HepG2 (cell line): ENCODE results near the gene PLCZ1. TPM values are rescaled to one million over a fixed set of nuclear protein-coding genes. Genes with fewer than 3 reads are reported as not detected.

ENCODE experiments used
- ATAC-seq: fragments of 200-7000 bp; cut with Tn5 transposase; 3 replicates; pipeline ENCODE4 v1.9.1; 2020; ENCODE audit warnings: mild to moderate bottlenecking, moderate library complexity
- BruUV-seq: library from RNA; stranded (reverse); fragments of 400-500 nt; replicated peaks from 2 replicates; lab custom pipeline; 2021; lab: Mats Ljungman, UMichigan
- CTCF ChIA-PET: fragments of 300-600 bp; formaldehyde crosslinking; extraction: SDS; loops from one replicate; lab custom pipeline; 2021; ENCODE audit warnings: low total read pairs, inconsistent platforms, low intra/inter-chr PET ratio; lab: Yijun Ruan, JAX
- POLR2A ChIA-PET: fragments of 350-600 bp; sonication (Branson Sonifier 250); formaldehyde crosslinking; loops from one replicate; lab custom pipeline; 2020; ENCODE audit warnings: antibody characterized with exemption, inconsistent platforms; lab: Yijun Ruan, JAX
- DNase-seq: peaks from one replicate; pipeline ENCODE4 v3.0.0-alpha.2; 2015; ENCODE audit warnings: low spot score
- FAIRE-seq: peaks from 3 replicates; lab custom pipeline; 2011; peaks lifted over from hg19 to GRCh38; lab: Jason Lieb, UNC
- H2AFZ ChIP-seq: one replicate; pipeline ENCODE4 v1.6.1; 2011; ENCODE audit warnings: low read length, inconsistent platforms
- H3K27ac ChIP-seq: fragments of 300-600 bp; 3 replicates; pipeline ENCODE4 v1.8.0; 2011; ENCODE audit warnings: mixed run types, mild to moderate bottlenecking, mixed read lengths, low read length, inconsistent platforms; ENCODE audit not compliant: insufficient read depth; ENCODE audit errors: extremely low read length
- H3K27me3 ChIP-seq, 2 experiments: fragments of 200-600 bp in 1 of 2; 2 replicates in 1 of 2; 3 replicates in 1 of 2; pipeline versions ENCODE4 v1.6.0 to v1.8.0; 2011; ENCODE audit warnings: low read length in 2 of 2, mild to moderate bottlenecking in 2 of 2, moderate library complexity in 2 of 2, inconsistent platforms in 1 of 2; ENCODE audit not compliant: insufficient read depth in 2 of 2, control insufficient read depth in 1 of 2
- H3K36me3 ChIP-seq, 2 experiments: fragments of 200-600 bp in 1 of 2; replicated peaks in 1 of 2; 2 replicates in 1 of 2; 3 replicates in 1 of 2; pipeline versions ENCODE4 v1.5.1 to v1.8.0; 2011; ENCODE audit warnings: low read length in 2 of 2, inconsistent platforms in 1 of 2; ENCODE audit not compliant: insufficient read depth in 2 of 2, control insufficient read depth in 1 of 2
- H3K4me1 ChIP-seq: 2 replicates; pipeline ENCODE4 v1.5.1; 2012; ENCODE audit warnings: low read length, inconsistent platforms; ENCODE audit not compliant: insufficient read depth
- H3K4me2 ChIP-seq: 2 replicates; pipeline ENCODE4 v1.6.0; 2011; ENCODE audit warnings: low read depth, low read length, inconsistent platforms
- H3K4me3 ChIP-seq, 3 experiments: fragments of 200-600 bp in 1 of 3; sonication (generic), shearing (Covaris generic) in 1 of 3; replicated peaks in 1 of 3; 2 replicates each; pipeline ENCODE4 v1.5.1; 2011 to 2016; ENCODE audit warnings: low read length in 3 of 3, inconsistent platforms in 2 of 3, low read depth in 2 of 3, mild to moderate bottlenecking in 2 of 3, control low read depth in 1 of 3, mixed read lengths in 1 of 3; ENCODE audit not compliant: insufficient read depth in 1 of 3
- H3K79me2 ChIP-seq: one replicate; pipeline ENCODE4 v1.6.1; 2011; ENCODE audit warnings: low read length, inconsistent platforms; ENCODE audit not compliant: insufficient read depth
- H3K9ac ChIP-seq: 2 replicates; pipeline ENCODE4 v1.6.0; 2011; ENCODE audit warnings: mild to moderate bottlenecking, low read depth, low read length, inconsistent platforms; ENCODE audit not compliant: insufficient read depth
- H3K9me3 ChIP-seq: 2 replicates; pipeline ENCODE4 v1.5.1; 2012; ENCODE audit warnings: mild to moderate bottlenecking, low read length
- H4K20me1 ChIP-seq: 2 replicates; pipeline ENCODE4 v1.6.0; 2011; ENCODE audit warnings: inconsistent platforms, mild to moderate bottlenecking, low read length, moderate library complexity; ENCODE audit not compliant: insufficient read depth
- CHD4 ChIP-seq: fragments of 200-600 bp; sonication (generic); IDR thresholded peaks from 2 replicates; pipeline ENCODE4 v1.7.0; 2017; ENCODE audit warnings: mild to moderate bottlenecking, low read length, borderline replicate concordance
- IKZF4 ChIP-seq: sonication (generic); formaldehyde crosslinking; IDR thresholded peaks from 2 replicates; pipeline ENCODE4 v1.5.1; 2020; ENCODE audit warnings: borderline replicate concordance, mild to moderate bottlenecking, low read depth, missing genetic modification reagents; ENCODE audit errors: not compliant biosample characterization
- JUND ChIP-seq: sonication (generic); formaldehyde crosslinking; IDR thresholded peaks from 2 replicates; pipeline ENCODE4 v1.8.0; 2022; ENCODE audit warnings: mild to moderate bottlenecking, missing genetic modification reagents
- MED8 ChIP-seq: sonication (generic); formaldehyde crosslinking; IDR thresholded peaks from 2 replicates; pipeline ENCODE4 v1.8.1; 2023; ENCODE audit warnings: mild to moderate bottlenecking, missing genetic modification reagents; ENCODE audit not compliant: insufficient replicate concordance
- NBN ChIP-seq: fragments of 450-650 bp; conservative IDR thresholded peaks from 2 replicates; pipeline ENCODE4 v1.6.1; 2017
- NCOA5 ChIP-seq: sonication (generic); formaldehyde crosslinking; IDR thresholded peaks from 2 replicates; pipeline ENCODE4 v1.4.0; 2020; ENCODE audit warnings: missing genetic modification reagents
- NFIB ChIP-seq: sonication (generic); formaldehyde crosslinking; IDR thresholded peaks from 2 replicates; pipeline ENCODE4 v1.9.0; 2021; ENCODE audit warnings: missing genetic modification reagents, mild to moderate bottlenecking, borderline replicate concordance
- STAG1 ChIP-seq: sonication (generic); formaldehyde crosslinking; IDR thresholded peaks from 2 replicates; pipeline ENCODE4 v1.4.0; 2020; ENCODE audit warnings: missing genetic modification reagents
- THAP11 ChIP-seq: IDR thresholded peaks from 2 replicates; pipeline ENCODE4 v1.6.1; 2016; ENCODE audit warnings: missing biosample characterization, missing genetic modification reagents
- TMF1 ChIP-seq: sonication (generic); formaldehyde crosslinking; IDR thresholded peaks from 2 replicates; pipeline ENCODE4 v1.8.1; 2022; ENCODE audit warnings: low read depth, missing genetic modification reagents
- ZBTB7B ChIP-seq: sonication (generic); formaldehyde crosslinking; IDR thresholded peaks from 2 replicates; pipeline ENCODE4 v1.4.0; 2020; ENCODE audit warnings: missing genetic modification reagents
- ZNF234 ChIP-seq: sonication (generic); formaldehyde crosslinking; conservative IDR thresholded peaks from 2 replicates; pipeline ENCODE4 v1.5.1; 2020; ENCODE audit warnings: mild to moderate bottlenecking, missing genetic modification reagents
- ZNF343 ChIP-seq: sonication (generic); formaldehyde crosslinking; IDR thresholded peaks from 2 replicates; pipeline ENCODE4 v1.4.0; 2020; ENCODE audit warnings: mild to moderate bottlenecking, missing genetic modification reagents
- ZNF589 ChIP-seq: sonication (generic); formaldehyde crosslinking; conservative IDR thresholded peaks from 2 replicates; pipeline ENCODE4 v1.8.0; 2022; ENCODE audit warnings: mild to moderate bottlenecking, moderate library complexity, missing genetic modification reagents
- ZSCAN29 ChIP-seq: sonication (generic); formaldehyde crosslinking; conservative IDR thresholded peaks from 2 replicates; pipeline ENCODE4 v1.4.0; 2020; ENCODE audit warnings: mild to moderate bottlenecking, missing genetic modification reagents
- WGBS: methylation state at CpG from one replicate; pipeline ENCODE4 v1.1.6; 2017; ENCODE audit warnings: low lambda C conversion rate; 5-methylcytosine and 5-hydroxymethylcytosine counted together
- in situ Hi-C: cut with HindIII; loops from 2 replicates; pipeline ENCODE4 v1.10.0; 2017; ENCODE audit warnings: low pct_unique_long_range_greater_than_20kb; ENCODE audit not compliant: extremely low pct_ligation_motif_present
- intact Hi-C: fragments of 100-400 bp; cut with micrococcal nuclease; formaldehyde crosslinking; loops from one replicate; pipeline ENCODE4 v1.10.0; 2022; ENCODE audit not compliant: unreplicated experiment
- polyA plus RNA-seq, 8 experiments: library from polyadenylated mRNA; depleted of rRNA in 3 of 8; stranded (reverse) in 7 of 8; unstranded in 1 of 8; fragments of >200 nt; fragmentation: Illumina TruSeq in 4 of 8; extraction: Trizol in 4 of 8; gene quantifications; 2 replicates each; pipeline versions ENCODE4 v1.2.1 to v1.2.3, GENCODE V29; 2011 to 2016; ENCODE audit warnings: low read depth in 4 of 8, missing spikeins in 1 of 8, mixed read lengths in 1 of 8; ENCODE audit not compliant: insufficient read depth in 1 of 8
- total RNA-seq, 5 experiments: library from RNA; depleted of rRNA; stranded (reverse); fragments of >200 nt; fragmentation: Illumina TruSeq; extraction: Trizol; gene quantifications; 2 replicates each; pipeline ENCODE4 v1.2.3, GENCODE V29; 2016; ENCODE audit warnings: low read depth in 1 of 5
- TF ChIP-seq, protein P1 (sequence below): sonication (generic); formaldehyde crosslinking; IDR thresholded peaks from 2 replicates; pipeline ENCODE4 v1.4.0; 2020; ENCODE audit warnings: missing genetic modification reagents
- TF ChIP-seq, protein P2 (sequence below): sonication (generic); formaldehyde crosslinking; conservative IDR thresholded peaks from 2 replicates; pipeline ENCODE4 v1.8.0; 2022; ENCODE audit warnings: missing genetic modification reagents
- TF ChIP-seq, protein P3 (sequence below): IDR thresholded peaks from 2 replicates; pipeline ENCODE4 v1.6.1; 2016; ENCODE audit warnings: mild to moderate bottlenecking, missing biosample characterization, missing genetic modification reagents
- TF ChIP-seq, protein P4 (sequence below): sonication (generic); formaldehyde crosslinking; IDR thresholded peaks from 2 replicates; pipeline ENCODE4 v1.5.0; 2020; ENCODE audit warnings: missing genetic modification reagents
- TF ChIP-seq, protein P5 (sequence below): fragments of 450-650 bp; IDR thresholded peaks from 2 replicates; pipeline ENCODE4 v1.6.1; 2016

The PLCZ1 gene
- total and polyA plus RNA-seq, 2 of the 13 experiments (the other 11 are each of a cell fraction or from before 2014, with no cell fraction given): not detected

DNA sequence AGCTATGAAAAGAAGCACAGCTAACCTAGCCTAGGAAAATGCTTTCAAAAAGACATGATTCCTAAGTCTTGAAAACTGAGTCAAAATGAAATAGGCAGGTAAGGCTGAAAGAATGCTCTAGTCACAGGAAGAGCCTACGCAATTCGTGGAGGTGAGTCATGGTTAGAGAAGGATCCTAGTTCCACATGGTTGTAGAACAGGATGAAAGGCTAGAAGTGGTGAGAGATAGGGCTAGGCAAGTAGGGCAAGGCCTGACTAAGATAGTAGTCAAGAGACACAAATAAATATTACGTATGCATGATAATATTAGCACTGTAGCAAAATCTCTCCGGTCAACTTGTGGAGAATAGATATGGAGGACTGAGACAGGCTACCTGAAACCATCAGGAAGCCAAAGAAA is 47.2 kb downstream of the PLCZ1 start:
- CTCF ChIA-PET: no interaction called here
- H3K27ac ChIP-seq: no peak overlapping the region
- ATAC-seq: no peak
- H4K20me1 ChIP-seq: no peaks in the 10 kb centered on the region
- H3K4me1 ChIP-seq: no peaks in the 10 kb centered on the region
- 23% methylated on average over 4 of the region's 4 CpGs for WGBS
- no peak for DNase-seq
- BruUV-seq: no TSS peak
- FAIRE-seq: no peak
- H3K36me3 ChIP-seq: no peaks in the 10 kb centered on the region
- POLR2A ChIA-PET: no interaction called here
- H3K4me2 ChIP-seq: no peak overlapping the region
- TF ChIP-seq, protein P1, sequence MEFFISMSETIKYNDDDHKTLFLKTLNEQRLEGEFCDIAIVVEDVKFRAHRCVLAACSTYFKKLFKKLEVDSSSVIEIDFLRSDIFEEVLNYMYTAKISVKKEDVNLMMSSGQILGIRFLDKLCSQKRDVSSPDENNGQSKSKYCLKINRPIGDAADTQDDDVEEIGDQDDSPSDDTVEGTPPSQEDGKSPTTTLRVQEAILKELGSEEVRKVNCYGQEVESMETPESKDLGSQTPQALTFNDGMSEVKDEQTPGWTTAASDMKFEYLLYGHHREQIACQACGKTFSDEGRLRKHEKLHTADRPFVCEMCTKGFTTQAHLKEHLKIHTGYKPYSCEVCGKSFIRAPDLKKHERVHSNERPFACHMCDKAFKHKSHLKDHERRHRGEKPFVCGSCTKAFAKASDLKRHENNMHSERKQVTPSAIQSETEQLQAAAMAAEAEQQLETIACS: no peak
- TF ChIP-seq TMF1 (CRISPR knock-in tag): no peak
- TF ChIP-seq ZSCAN29 (CRISPR knock-in tag): no peak
- TF ChIP-seq ZNF234 (CRISPR knock-in tag): no peak
- no peak for TF ChIP-seq IKZF4
- TF ChIP-seq NFIB (CRISPR knock-in tag): no peak
- TF ChIP-seq MED8 (CRISPR knock-in tag): no peak
- TF ChIP-seq NCOA5 (CRISPR knock-in tag): no peak
- no peak for TF ChIP-seq ZNF589 (CRISPR knock-in tag)
- no peak for TF ChIP-seq ZBTB7B (CRISPR knock-in tag)
- no peak for TF ChIP-seq JUND (CRISPR knock-in tag)
- TF ChIP-seq NBN: no peak
- TF ChIP-seq THAP11: no peak
- TF ChIP-seq, protein P2, sequence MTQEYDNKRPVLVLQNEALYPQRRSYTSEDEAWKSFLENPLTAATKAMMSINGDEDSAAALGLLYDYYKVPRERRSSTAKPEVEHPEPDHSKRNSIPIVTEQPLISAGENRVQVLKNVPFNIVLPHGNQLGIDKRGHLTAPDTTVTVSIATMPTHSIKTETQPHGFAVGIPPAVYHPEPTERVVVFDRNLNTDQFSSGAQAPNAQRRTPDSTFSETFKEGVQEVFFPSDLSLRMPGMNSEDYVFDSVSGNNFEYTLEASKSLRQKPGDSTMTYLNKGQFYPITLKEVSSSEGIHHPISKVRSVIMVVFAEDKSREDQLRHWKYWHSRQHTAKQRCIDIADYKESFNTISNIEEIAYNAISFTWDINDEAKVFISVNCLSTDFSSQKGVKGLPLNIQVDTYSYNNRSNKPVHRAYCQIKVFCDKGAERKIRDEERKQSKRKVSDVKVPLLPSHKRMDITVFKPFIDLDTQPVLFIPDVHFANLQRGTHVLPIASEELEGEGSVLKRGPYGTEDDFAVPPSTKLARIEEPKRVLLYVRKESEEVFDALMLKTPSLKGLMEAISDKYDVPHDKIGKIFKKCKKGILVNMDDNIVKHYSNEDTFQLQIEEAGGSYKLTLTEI (CRISPR knock-in tag): no peak
- no peak for TF ChIP-seq STAG1 (CRISPR knock-in tag)
- no peak for TF ChIP-seq ZNF343
- TF ChIP-seq, protein P3, sequence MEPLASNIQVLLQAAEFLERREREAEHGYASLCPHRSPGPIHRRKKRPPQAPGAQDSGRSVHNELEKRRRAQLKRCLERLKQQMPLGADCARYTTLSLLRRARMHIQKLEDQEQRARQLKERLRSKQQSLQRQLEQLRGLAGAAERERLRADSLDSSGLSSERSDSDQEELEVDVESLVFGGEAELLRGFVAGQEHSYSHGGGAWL: no peak
- TF ChIP-seq, protein P4, sequence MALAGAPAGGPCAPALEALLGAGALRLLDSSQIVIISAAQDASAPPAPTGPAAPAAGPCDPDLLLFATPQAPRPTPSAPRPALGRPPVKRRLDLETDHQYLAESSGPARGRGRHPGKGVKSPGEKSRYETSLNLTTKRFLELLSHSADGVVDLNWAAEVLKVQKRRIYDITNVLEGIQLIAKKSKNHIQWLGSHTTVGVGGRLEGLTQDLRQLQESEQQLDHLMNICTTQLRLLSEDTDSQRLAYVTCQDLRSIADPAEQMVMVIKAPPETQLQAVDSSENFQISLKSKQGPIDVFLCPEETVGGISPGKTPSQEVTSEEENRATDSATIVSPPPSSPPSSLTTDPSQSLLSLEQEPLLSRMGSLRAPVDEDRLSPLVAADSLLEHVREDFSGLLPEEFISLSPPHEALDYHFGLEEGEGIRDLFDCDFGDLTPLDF (CRISPR knock-in tag): no peak
- TF ChIP-seq, protein P5, sequence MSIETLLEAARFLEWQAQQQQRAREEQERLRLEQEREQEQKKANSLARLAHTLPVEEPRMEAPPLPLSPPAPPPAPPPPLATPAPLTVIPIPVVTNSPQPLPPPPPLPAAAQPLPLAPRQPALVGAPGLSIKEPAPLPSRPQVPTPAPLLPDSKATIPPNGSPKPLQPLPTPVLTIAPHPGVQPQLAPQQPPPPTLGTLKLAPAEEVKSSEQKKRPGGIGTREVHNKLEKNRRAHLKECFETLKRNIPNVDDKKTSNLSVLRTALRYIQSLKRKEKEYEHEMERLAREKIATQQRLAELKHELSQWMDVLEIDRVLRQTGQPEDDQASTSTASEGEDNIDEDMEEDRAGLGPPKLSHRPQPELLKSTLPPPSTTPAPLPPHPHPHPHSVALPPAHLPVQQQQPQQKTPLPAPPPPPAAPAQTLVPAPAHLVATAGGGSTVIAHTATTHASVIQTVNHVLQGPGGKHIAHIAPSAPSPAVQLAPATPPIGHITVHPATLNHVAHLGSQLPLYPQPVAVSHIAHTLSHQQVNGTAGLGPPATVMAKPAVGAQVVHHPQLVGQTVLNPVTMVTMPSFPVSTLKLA: no peak
- no peak for TF ChIP-seq CHD4
- TF ChIP-seq, all 625 proteins: peak for 0
- no peak overlapping the region for H3K9ac ChIP-seq
- in situ Hi-C loops: no loop called here
- H3K4me3 ChIP-seq: no peak overlapping the region
- H3K79me2 ChIP-seq: no peaks in the 10 kb centered on the region
- intact Hi-C loops: no loop called here
- no peaks in the 10 kb centered on the region for H3K27me3 ChIP-seq
- H2AFZ ChIP-seq: no peak overlapping the region
- H3K9me3 ChIP-seq: 0 out of 2 replicates have a peak, but pooled peaks cover 6% of the 10 kb centered on the region
